ENCODE measurements around the gene TRPM3.

TRPM3 gene

GRCh38 chr9:71136696-71137095 is 15.3 kb upstream of the TRPM3 start:
- no peak for TF ChIP-seq CTCF (conservative IDR thresholded peaks at IDR 0.05)
- TF ChIP-seq ZFX (IDR thresholded peaks at IDR 0.05) = no peak
- no peak overlapping the region for H3K27ac ChIP-seq

- no peak for TF ChIP-seq CTCF (conservative IDR thresholded peaks at IDR 0.05)
- no peak for TF ChIP-seq ZFX (IDR thresholded peaks at IDR 0.05)
- no peak overlapping the region for H3K27ac ChIP-seq
These were observed 9.7 kb upstream of the TRPM3 start for GRCh38 chr9:71131145-71131544.

DNA sequence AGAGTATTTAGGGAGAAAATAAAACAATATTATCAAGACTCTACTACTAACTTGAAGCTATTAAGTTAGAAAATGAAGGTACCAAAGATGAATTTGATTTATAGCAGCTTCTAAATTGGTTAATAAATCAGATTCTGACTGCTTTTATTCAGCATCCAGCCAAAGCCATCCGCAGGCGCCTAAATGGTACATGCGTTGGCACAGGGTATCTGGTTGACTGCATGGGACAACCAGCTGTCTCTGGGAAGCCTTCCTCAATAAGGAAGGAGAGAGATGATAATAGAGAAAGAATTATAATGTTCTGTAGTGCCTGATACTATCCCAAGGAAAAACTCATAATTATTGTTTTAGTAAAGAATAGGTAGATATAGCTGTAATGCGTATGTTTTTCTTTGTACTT is 9.1 kb upstream of the TRPM3 start:
- H3K27ac ChIP-seq = no peak overlapping the region
- TF ChIP-seq CTCF (conservative IDR thresholded peaks at IDR 0.05) = no peak
- no peak for TF ChIP-seq ZFX (IDR thresholded peaks at IDR 0.05)

DNA sequence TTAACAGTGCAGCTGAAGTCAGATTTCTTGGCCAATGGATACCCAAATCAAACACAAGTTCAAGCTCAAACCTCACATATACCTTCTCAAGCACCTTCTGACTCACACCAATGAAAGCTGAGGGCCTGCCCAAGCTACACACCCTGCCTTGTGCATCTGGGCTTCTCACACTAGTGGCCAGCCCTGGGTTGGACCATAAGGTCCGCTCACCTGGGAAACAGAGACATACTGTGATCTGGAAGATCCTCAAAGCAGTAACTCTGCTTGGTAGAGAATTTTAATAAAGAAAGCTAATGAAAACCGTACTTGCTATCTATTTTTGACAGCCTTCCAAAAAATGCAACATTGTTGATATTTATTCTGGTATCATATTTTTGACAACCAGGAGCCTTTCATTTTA is 7.4 kb upstream of the TRPM3 start:
- no peak for TF ChIP-seq ZFX (IDR thresholded peaks at IDR 0.05)
- no peak for TF ChIP-seq CTCF (conservative IDR thresholded peaks at IDR 0.05)
- H3K27ac ChIP-seq = no peak overlapping the region

DNA sequence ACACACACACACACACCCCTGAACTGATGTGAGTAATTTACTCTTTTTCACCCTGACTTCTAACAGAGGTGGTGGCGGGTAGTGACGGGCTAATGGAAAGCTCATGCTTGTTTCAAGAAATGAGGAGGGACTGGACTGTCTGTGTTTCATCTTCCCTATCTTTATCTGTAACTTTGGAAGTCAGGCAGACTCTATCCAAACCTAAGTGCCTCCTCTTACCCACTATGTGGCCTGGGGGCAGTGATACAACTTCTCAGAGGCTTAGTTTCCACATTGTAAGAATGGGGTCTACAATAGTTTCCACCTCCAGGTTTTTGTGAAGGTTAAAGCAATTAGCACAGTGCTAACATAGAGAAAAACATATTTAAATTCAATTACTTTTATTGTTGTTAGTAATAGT is 5.9 kb upstream of the TRPM3 start:
- no peak overlapping the region for H3K27ac ChIP-seq
- TF ChIP-seq ZFX (IDR thresholded peaks at IDR 0.05) (no peak), CTCF (conservative IDR thresholded peaks at IDR 0.05) (no peak)

DNA sequence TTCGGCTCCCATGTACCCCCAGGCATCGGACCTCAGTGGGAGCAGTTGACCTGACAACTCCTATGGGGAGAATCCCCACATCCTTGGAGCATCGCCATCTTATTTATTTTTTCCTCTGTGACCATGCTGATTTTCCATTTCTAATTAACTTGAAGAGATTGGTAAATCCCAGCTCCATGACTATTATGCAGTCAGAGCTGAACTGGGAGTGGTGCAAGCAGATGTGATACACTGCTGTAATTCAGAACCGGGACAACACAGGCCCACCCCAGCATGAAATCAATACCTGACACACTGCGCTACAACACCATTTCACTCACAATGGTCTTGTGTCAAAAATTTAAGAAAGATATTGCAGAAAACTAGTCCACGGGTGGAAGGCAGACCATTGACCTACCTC is 1.0 kb upstream of the TRPM3 start:
- TF ChIP-seq ZFX (IDR thresholded peaks at IDR 0.05) (no peak), CTCF (conservative IDR thresholded peaks at IDR 0.05) (no peak)
- H3K27ac ChIP-seq = no peak overlapping the region

DNA sequence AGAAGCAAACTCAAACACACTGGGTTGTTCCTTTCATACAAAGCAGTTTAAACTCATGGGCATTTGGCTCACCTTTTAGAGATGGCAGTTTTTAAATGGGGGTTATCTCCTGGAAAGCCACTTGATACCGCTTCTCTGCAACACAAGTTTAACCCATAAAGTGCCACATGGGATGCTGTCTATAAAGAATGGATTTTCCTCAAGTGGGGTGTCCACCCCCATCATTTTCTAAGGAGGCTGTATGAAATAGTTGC is 528 bp upstream of the TRPM3 start:
- no peak for TF ChIP-seq ZFX (IDR thresholded peaks at IDR 0.05)
- TF ChIP-seq CTCF (conservative IDR thresholded peaks at IDR 0.05) = no peak
- no peak overlapping the region for H3K27ac ChIP-seq

All from C4-2B (cell line).